ENCODE data around the gene SPARC. TPM values are rescaled to one million over a fixed set of nuclear protein-coding genes. Genes with fewer than 3 reads are reported as not detected.

The SPARC gene
- total RNA-seq, 2 experiments from 2014 or later: not detected

DNA sequence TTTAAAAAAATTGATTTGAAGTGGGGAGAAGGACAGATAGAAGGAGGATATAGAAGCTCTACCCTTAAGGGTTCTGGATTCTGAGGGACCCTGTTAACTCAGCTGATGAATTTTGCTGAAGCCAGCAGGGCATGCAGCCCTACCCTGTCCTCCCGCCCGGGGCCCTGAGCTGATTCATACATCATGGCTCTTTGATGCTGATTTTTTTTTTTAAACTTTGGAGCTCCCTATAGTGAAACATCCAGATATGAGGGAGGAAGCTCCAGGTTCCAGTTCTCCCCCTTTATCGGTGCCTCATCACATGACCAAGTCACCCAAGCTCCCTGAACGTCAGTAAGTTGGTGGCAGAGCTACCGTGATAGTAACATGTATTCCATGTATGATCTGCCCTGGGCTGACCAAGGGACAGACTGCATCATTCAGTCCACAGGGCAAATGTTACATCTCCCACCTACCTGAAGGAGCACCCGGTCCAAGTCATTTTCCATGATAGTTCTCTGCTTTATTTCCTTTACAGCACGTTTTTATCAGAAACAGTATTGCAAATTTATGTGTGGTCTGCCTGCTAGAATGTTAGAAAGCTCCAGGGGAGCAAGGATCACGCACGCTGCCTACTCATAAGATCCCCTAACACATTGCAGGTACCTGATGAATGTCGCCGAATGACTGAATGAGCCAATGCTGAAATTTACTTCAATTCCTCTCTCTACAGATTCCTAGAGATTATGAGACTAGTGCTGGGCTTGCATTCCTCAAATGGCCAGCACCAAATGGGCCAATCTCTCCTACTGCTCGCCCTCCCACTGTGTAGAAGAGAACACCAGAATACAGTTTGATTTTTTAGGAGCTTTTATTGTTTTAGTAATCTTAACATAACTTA, 25.9 kb downstream of the SPARC start:
- ATAC-seq: no peak
- TF ChIP-seq, protein P1, sequence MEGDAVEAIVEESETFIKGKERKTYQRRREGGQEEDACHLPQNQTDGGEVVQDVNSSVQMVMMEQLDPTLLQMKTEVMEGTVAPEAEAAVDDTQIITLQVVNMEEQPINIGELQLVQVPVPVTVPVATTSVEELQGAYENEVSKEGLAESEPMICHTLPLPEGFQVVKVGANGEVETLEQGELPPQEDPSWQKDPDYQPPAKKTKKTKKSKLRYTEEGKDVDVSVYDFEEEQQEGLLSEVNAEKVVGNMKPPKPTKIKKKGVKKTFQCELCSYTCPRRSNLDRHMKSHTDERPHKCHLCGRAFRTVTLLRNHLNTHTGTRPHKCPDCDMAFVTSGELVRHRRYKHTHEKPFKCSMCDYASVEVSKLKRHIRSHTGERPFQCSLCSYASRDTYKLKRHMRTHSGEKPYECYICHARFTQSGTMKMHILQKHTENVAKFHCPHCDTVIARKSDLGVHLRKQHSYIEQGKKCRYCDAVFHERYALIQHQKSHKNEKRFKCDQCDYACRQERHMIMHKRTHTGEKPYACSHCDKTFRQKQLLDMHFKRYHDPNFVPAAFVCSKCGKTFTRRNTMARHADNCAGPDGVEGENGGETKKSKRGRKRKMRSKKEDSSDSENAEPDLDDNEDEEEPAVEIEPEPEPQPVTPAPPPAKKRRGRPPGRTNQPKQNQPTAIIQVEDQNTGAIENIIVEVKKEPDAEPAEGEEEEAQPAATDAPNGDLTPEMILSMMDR (IDR thresholded peaks at IDR 0.05): no peak
- DNase-seq: no peak
- POLR2A ChIA-PET: interaction anchor here (0.6 to 1.7 kb wide), 2 partner anchors 79 to 111 kb away, joined by 3 to 4 read pairs; partner anchors contain the start of gene G3BP1
- H3K27ac Mint-ChIP-seq: no peak overlapping the region
- no peaks in the 10 kb centered on the region for H3K36me3 Mint-ChIP-seq (ENCODE audit: low read depth)
- peaks cover 2% of the 10 kb centered on the region for H3K27me3 Mint-ChIP-seq
- no peak overlapping the region for H3K4me3 Mint-ChIP-seq
- H3K4me1 Mint-ChIP-seq (ENCODE audit: low read depth): peaks cover 9% of the 10 kb centered on the region
- intact Hi-C loops (cut with micrococcal nuclease): no loop called here
- no peaks in the 10 kb centered on the region for H3K9me3 Mint-ChIP-seq
- CTCF ChIA-PET: interaction anchor here (1.2 to 3.8 kb wide), 11 partner anchors 9 to 137 kb away, joined by 3 to 38 read pairs (median 6); partner anchors contain the start of gene ATOX1

DNA sequence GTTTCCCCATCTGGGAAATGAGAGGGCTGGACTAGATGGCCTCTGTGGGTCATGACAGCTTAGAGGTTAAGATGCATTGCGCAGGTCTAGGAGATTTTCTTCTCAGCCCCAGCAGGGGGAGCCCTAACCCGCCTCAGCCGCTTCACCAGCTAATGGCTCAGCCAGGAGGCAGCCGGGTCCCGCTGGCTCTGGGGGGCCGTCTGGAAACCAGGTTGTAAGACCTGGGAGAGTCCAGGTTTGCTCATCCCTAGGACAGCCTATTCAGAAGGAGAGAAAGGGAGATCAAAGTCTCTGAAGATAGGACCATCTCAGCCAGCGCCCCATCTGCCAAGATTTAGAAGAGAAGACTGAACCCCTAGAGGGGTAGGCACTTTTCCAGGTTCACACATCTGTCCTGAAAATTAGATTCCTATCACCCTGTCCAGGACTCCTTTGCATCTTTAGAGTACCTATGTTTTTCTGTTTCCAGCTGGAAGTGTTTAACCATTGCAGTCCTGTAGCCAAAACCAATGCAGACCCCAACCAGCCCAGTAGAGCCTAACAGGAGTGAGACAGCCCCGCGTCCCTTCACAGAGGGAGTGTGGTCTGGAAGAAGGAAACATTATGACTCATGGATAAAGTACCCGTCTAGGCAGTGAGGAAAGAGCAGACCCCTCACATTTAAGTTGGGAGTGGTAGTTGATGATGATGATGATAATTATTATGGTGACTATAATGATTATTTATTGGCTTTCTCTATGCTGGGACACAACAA, 27.5 kb downstream of the SPARC start:
- Mint-ChIP-seq H3K27me3 (peaks cover 2% of the 10 kb centered on the region), H3K4me3 (no peak overlapping the region), H3K4me1 (ENCODE audit: low read depth) (peaks cover 9% of the 10 kb centered on the region), H3K27ac (no peak overlapping the region), H3K9me3 (no peaks in the 10 kb centered on the region), H3K36me3 (ENCODE audit: low read depth) (no peaks in the 10 kb centered on the region)
- TF ChIP-seq, protein P1 (IDR thresholded peaks at IDR 0.05): peak; percentile 82
- CTCF ChIA-PET: interaction anchor here (0.7 to 4.3 kb wide), 55 partner anchors 9 to 690 kb away, joined by 3 to 111 read pairs (median 4); partner anchors contain the start of genes ATOX1, G3BP1, SLC36A1 and SPARC
- ATAC-seq (peak; percentile 100), DNase-seq (peak; percentile 83)
- POLR2A ChIA-PET: interaction anchor here (0.6 to 1.4 kb wide), 3 partner anchors 53 to 463 kb away, joined by 3 to 4 read pairs (median 3); partner anchors contain the start of gene G3BP1
- intact Hi-C loops (cut with micrococcal nuclease): loop anchor here (2.0 to 10.0 kb wide), 3 partner anchors 82 to 486 kb away; no protein-coding TSS in a partner anchor

DNA sequence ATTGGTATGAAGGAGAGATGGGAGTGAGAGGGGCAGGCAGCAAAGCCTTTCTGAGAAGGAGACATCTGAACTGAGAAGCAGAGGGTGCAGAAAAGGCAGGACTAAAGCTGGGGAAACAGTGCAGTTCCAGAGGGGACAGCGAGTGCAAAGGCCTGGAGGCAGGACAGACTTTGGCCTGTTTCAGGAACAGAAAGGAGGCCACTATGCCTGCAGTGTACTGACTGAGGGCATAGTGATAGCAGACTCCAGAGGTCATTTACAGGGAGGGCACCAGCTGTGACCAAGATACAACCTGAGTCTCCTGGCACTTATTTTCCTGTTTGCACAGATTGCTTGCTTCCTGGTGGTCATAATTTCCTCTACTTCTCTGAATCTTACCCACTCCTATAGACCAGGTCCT, 29.6 kb downstream of the SPARC start:
- ATAC-seq (no peak), DNase-seq (no peak)
- Mint-ChIP-seq H3K4me1 (ENCODE audit: low read depth) (no peaks in the 10 kb centered on the region), H3K9me3 (no peaks in the 10 kb centered on the region), H3K36me3 (ENCODE audit: low read depth) (no peaks in the 10 kb centered on the region), H3K27me3 (peaks cover 2% of the 10 kb centered on the region), H3K4me3 (no peak overlapping the region), H3K27ac (no peak overlapping the region)
- CTCF ChIA-PET: interaction anchor here (1.4 to 4.3 kb wide), 6 partner anchors 24 to 692 kb away, joined by 4 to 111 read pairs (median 21); partner anchors contain the start of gene G3BP1
- POLR2A ChIA-PET: no interaction called here
- TF ChIP-seq, protein P1 (IDR thresholded peaks at IDR 0.05): no peak
- intact Hi-C loops (cut with micrococcal nuclease): loop anchor here (10.0 kb wide), 2 partner anchors 132 to 488 kb away; no protein-coding TSS in a partner anchor

DNA sequence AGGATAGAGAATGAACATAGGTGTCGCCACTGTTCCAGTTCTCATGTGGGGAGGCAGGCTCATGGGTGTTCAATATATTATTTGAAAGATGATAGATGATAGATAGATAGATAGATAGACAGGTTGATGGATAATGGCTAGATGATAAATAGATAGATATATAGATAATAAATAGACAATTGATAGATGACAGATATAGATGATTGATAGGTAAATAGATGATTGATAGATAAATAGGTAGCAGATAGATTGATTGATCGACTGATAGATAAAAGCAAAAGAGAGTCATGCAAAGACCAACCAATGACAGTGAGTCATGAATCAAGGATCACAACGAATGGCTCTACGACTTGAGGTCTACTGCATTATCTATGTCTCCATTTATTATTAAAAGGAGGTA, 30.4 kb downstream of the SPARC start:
- ChIA-PET CTCF (interaction anchor here (4.3 kb wide), 1 partner anchor 86 kb away, joined by 111 read pairs; no protein-coding TSS in a partner anchor), POLR2A (no interaction called here)
- TF ChIP-seq, protein P1 (IDR thresholded peaks at IDR 0.05): no peak
- H3K36me3 Mint-ChIP-seq (ENCODE audit: low read depth): no peaks in the 10 kb centered on the region
- H3K27ac Mint-ChIP-seq: no peak overlapping the region
- intact Hi-C loops (cut with micrococcal nuclease): loop anchor here (10.0 kb wide), 2 partner anchors 132 to 488 kb away; no protein-coding TSS in a partner anchor
- ATAC-seq (no peak), DNase-seq (no peak)
- H3K4me1 Mint-ChIP-seq (ENCODE audit: low read depth): no peaks in the 10 kb centered on the region
- peaks cover 2% of the 10 kb centered on the region for H3K27me3 Mint-ChIP-seq
- no peak overlapping the region for H3K4me3 Mint-ChIP-seq
- no peaks in the 10 kb centered on the region for H3K9me3 Mint-ChIP-seq
